ENCODE data around the gene TCERG1L. TPM values are rescaled to one million over a fixed set of nuclear protein-coding genes. Genes with fewer than 3 reads are reported as not detected.

TCERG1L gene
- polyA plus RNA-seq, 3 donors, result not detected

DNA sequence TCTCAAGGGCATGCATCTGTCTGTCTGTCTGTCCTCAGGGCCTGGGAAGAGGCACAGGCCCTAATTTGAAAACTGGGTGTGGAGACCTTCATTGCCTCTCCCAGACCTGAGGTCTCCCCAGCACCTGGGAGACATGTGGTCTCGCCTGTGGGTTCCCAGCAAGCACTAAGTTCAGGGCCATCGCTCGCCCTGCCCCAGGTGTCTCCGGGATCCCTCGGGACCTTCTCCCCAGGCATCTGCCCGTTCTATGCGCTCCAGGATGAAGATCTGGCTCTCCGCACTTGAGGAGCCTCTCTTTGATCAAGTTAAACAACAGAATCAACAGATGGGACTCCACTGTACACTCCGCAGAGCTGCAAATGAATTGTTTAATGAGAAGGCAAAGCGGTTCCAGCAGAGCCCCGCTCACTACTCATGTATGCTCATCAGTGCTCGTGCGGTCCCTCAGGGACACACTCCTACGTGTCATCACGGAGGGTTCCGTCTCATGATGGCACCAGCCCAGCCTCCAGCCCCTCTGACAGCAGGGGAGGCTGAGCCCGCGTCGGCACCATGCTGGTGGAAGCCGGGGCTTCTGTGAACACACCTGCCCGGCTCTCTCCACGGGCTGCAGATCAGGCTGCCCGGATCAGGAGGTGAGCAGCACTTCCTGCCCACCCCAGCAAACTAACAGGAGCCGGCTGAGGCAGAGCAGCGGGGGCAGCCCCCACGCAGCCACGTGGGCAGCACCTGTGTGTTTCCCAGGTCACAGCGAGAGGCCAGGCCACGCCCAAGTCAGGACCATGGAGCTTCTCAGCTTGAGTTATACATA, 132.8 kb downstream of the TCERG1L start:
- Mint-ChIP-seq H3K36me3 (no peaks in the 10 kb centered on the region), H3K9me3 (peaks cover 3 to 12% (median 7%) of the 10 kb centered on the region in 7 donors), H3K27me3 (ENCODE audit: low read depth in 3 of 3) (peaks cover 0 to 3% (median 0%) of the 10 kb centered on the region in 3 donors), H3K4me1 (no peaks in the 10 kb centered on the region), H3K4me3 (no peak overlapping the region), H3K27ac (no peak overlapping the region)
- H3K9me3 ChIP-seq (replicated peaks in 1 of 2; ENCODE audit: control insufficient read depth in 1 of 2, insufficient read depth in 1 of 2, low read length in 2 of 2), result peaks cover 24 to 34% of the 10 kb centered on the region in 2 donors
- 89% methylated on average over 27 of the region's 29 CpGs for WGBS (ENCODE audit: insufficient coverage)
- no peaks in the 10 kb centered on the region for H4K20me1 ChIP-seq (ENCODE audit: insufficient read depth, low read length)
- H3K27me3 ChIP-seq (ENCODE audit: control insufficient read depth in 2 of 2, insufficient read depth in 2 of 2, low read length in 2 of 2), result no peaks in the 10 kb centered on the region
- H3K79me2 ChIP-seq (ENCODE audit: insufficient read depth, low read length), result no peaks in the 10 kb centered on the region
- H3K36me3 ChIP-seq (replicated peaks in 1 of 2; ENCODE audit: control insufficient read depth in 1 of 2, insufficient read depth in 2 of 2, low read length in 2 of 2), result no peaks in the 10 kb centered on the region
- DNase-seq, result no peak
- H3K27ac ChIP-seq (ENCODE audit: low read depth in 1 of 2, low read length in 2 of 2), result no peak overlapping the region
- TF ChIP-seq, protein P1, sequence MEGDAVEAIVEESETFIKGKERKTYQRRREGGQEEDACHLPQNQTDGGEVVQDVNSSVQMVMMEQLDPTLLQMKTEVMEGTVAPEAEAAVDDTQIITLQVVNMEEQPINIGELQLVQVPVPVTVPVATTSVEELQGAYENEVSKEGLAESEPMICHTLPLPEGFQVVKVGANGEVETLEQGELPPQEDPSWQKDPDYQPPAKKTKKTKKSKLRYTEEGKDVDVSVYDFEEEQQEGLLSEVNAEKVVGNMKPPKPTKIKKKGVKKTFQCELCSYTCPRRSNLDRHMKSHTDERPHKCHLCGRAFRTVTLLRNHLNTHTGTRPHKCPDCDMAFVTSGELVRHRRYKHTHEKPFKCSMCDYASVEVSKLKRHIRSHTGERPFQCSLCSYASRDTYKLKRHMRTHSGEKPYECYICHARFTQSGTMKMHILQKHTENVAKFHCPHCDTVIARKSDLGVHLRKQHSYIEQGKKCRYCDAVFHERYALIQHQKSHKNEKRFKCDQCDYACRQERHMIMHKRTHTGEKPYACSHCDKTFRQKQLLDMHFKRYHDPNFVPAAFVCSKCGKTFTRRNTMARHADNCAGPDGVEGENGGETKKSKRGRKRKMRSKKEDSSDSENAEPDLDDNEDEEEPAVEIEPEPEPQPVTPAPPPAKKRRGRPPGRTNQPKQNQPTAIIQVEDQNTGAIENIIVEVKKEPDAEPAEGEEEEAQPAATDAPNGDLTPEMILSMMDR (IDR thresholded peaks at IDR 0.05), result no peak
- intact Hi-C loops (cut with micrococcal nuclease), result no loop called here
- H3K4me3 ChIP-seq (replicated peaks in 1 of 3; ENCODE audit: low read depth in 2 of 3, low read length in 3 of 3), result no peak overlapping the region
- H3K9ac ChIP-seq (ENCODE audit: insufficient read depth, low read length, poor library complexity, severe bottlenecking), result no peak overlapping the region
- no peak overlapping the region for H3K4me2 ChIP-seq (replicated peaks; ENCODE audit: extremely low read depth, low read length, poor library complexity, severe bottlenecking)
- no peaks in the 10 kb centered on the region for H3K4me1 ChIP-seq (ENCODE audit: control insufficient read depth in 1 of 2, insufficient read depth in 2 of 2, low read length in 2 of 2)
- no peak overlapping the region for H2AFZ ChIP-seq (ENCODE audit: insufficient read depth, low read depth, low read length, poor library complexity, severe bottlenecking)

DNA sequence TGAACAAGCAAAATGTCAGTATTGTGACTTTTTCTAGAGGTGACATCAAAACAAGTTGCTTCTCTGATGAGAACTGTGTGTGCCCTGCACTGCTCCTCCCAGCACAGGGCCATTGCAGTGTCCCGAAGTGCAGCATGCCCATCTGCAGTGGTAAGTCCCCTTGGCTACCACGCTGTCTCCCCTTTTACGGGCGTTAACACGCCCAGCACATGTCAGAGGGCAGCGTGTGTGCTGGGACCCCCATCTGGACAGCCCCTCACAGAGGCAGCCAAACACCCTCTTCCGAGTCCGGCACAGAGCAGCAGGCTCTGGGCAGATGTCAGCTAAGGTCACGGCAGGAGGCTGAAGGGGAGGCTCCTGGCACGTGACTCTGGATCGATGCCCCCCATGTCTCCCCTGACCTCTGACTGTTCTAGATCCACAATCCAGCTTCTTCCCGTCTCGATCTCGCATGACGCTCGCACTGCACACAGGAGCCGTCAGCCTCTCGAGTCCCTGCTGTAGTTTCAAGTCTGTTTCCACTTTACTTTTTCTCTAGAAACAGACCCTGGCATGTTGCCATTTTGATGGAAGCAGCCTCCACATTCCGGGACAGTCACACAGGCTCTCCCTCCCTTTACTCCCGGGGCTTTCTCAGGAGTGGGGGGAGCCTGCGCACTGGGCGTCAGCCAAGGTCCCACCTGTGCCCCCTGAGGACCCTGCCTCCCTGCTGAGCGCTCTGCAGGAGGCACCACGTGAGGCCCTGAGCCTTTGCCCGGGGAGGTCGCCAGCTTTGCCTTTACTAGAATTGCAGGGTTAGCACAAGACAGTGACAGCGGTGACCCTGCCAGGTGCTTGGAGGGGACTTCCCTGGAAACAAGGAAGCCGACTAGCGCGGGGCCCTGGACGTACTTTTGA, 133.8 kb downstream of the TCERG1L start:
- H3K36me3 ChIP-seq (replicated peaks in 1 of 2; ENCODE audit: control insufficient read depth in 1 of 2, insufficient read depth in 2 of 2, low read length in 2 of 2), result no peaks in the 10 kb centered on the region
- H3K4me2 ChIP-seq (replicated peaks; ENCODE audit: extremely low read depth, low read length, poor library complexity, severe bottlenecking), result no peak overlapping the region
- H3K4me1 ChIP-seq (ENCODE audit: control insufficient read depth in 1 of 2, insufficient read depth in 2 of 2, low read length in 2 of 2), result no peaks in the 10 kb centered on the region
- H3K27ac ChIP-seq (ENCODE audit: low read depth in 1 of 2, low read length in 2 of 2), result no peak overlapping the region
- H3K4me3 ChIP-seq (replicated peaks in 1 of 3; ENCODE audit: low read depth in 2 of 3, low read length in 3 of 3), result no peak overlapping the region
- no peaks in the 10 kb centered on the region for H4K20me1 ChIP-seq (ENCODE audit: insufficient read depth, low read length)
- WGBS (ENCODE audit: insufficient coverage), result 91% methylated on average over 30 of the region's 31 CpGs
- no peak for DNase-seq
- Mint-ChIP-seq H3K36me3 (no peaks in the 10 kb centered on the region), H3K27ac (no peak overlapping the region), H3K4me3 (no peak overlapping the region), H3K9me3 (peaks cover 3 to 16% (median 9%) of the 10 kb centered on the region in 7 donors), H3K27me3 (ENCODE audit: low read depth in 3 of 3) (peaks cover 0 to 1% (median 0%) of the 10 kb centered on the region in 3 donors), H3K4me1 (no peaks in the 10 kb centered on the region)
- H2AFZ ChIP-seq (ENCODE audit: insufficient read depth, low read depth, low read length, poor library complexity, severe bottlenecking), result no peak overlapping the region
- peaks cover 24 to 37% of the 10 kb centered on the region in 2 donors for H3K9me3 ChIP-seq (replicated peaks in 1 of 2; ENCODE audit: control insufficient read depth in 1 of 2, insufficient read depth in 1 of 2, low read length in 2 of 2)
- H3K9ac ChIP-seq (ENCODE audit: insufficient read depth, low read length, poor library complexity, severe bottlenecking), result no peak overlapping the region
- intact Hi-C loops (cut with micrococcal nuclease), result no loop called here
- no peaks in the 10 kb centered on the region for H3K27me3 ChIP-seq (ENCODE audit: control insufficient read depth in 2 of 2, insufficient read depth in 2 of 2, low read length in 2 of 2)
- TF ChIP-seq, protein P1 (IDR thresholded peaks at IDR 0.05), result no peak
- H3K79me2 ChIP-seq (ENCODE audit: insufficient read depth, low read length), result no peaks in the 10 kb centered on the region
